Measurements from ENCODE around the gene SEC14L3. TPM values are rescaled to one million over a fixed set of nuclear protein-coding genes. Genes with fewer than 3 reads are reported as not detected.
A peak's percentile ranks its signal among the peaks of the same experiment; 100 is the strongest.
"Not testable (repeated sequence)": the region's sequence is repeated elsewhere in the genome, so short reads cannot be mapped to it uniquely, and the experiment has no call there.

The SEC14L3 gene
- total RNA-seq, 2 donors from 2014 or later, result not detected

GRCh38 chr22:30453731-30454510, 17.9 kb downstream of the SEC14L3 start:
- ATAC-seq, result no peak
- intact Hi-C loops (cut with DNase I), result no loop called here

GRCh38 chr22:30452861-30453260, 19.0 kb downstream of the SEC14L3 start:
- ATAC-seq, result no peak
- intact Hi-C loops (cut with DNase I), result no loop called here
- no peak for DNase-seq

More at GRCh38 chr22:30453731-30454510, 17.9 kb downstream of the SEC14L3 start:
- DNase-seq, result no peak

- peak in 1 of 2 donors; percentile 23 for ATAC-seq
- DNase-seq; intact Hi-C loops (cut with DNase I): not testable (repeated sequence)
Measured at GRCh38 chr22:30451488-30451887, 20.3 kb downstream of the SEC14L3 start.

GRCh38 chr22:30447656-30448055, 24.2 kb downstream of the SEC14L3 start:
- ATAC-seq (no peak), DNase-seq (no peak)
- intact Hi-C loops (cut with DNase I), result no loop called here

GRCh38 chr22:30445438-30446145, 26.2 kb downstream of the SEC14L3 start:
- intact Hi-C loops (cut with DNase I), result no loop called here
- peak in 1 of 2 donors; percentile 45 for ATAC-seq
- DNase-seq, result no peak

- intact Hi-C loops (cut with DNase I), result no loop called here
- peak; percentile 23 to 62 for ATAC-seq
- DNase-seq, result peak; percentile 41
Measured at GRCh38 chr22:30444632-30445437, 27.0 kb downstream of the SEC14L3 start.

GRCh38 chr22:30441088-30441487, 30.7 kb downstream of the SEC14L3 start:
- intact Hi-C loops (cut with DNase I), result no loop called here

GRCh38 chr22:30439836-30440235, 32.0 kb downstream of the SEC14L3 start:
- DNase-seq (no peak), ATAC-seq (no peak)
- intact Hi-C loops (cut with DNase I), result no loop called here

More at GRCh38 chr22:30441088-30441487, 30.7 kb downstream of the SEC14L3 start:
- ATAC-seq (no peak), DNase-seq (no peak)

- intact Hi-C loops (cut with DNase I), result no loop called here
- DNase-seq (no peak), ATAC-seq (no peak)
Measured at GRCh38 chr22:30439226-30439625, 32.6 kb downstream of the SEC14L3 start.

- ATAC-seq (no peak), DNase-seq (no peak)
- intact Hi-C loops (cut with DNase I), result no loop called here
Measured at GRCh38 chr22:30438559-30438958, 33.3 kb downstream of the SEC14L3 start.

- DNase-seq (no peak), ATAC-seq (no peak)
- intact Hi-C loops (cut with DNase I), result no loop called here
Measured at GRCh38 chr22:30436196-30436595, 35.6 kb downstream of the SEC14L3 start.

GRCh38 chr22:30435674-30436126, 36.1 kb downstream of the SEC14L3 start:
- intact Hi-C loops (cut with DNase I), result no loop called here
- DNase-seq (peak; percentile 40), ATAC-seq (peak; percentile 27 to 78)

- DNase-seq (no peak), ATAC-seq (no peak)
- intact Hi-C loops (cut with DNase I), result no loop called here
Measured at GRCh38 chr22:30434843-30435242, 37.0 kb downstream of the SEC14L3 start.

- ATAC-seq (no peak), DNase-seq (no peak)
- intact Hi-C loops (cut with DNase I), result no loop called here
Measured at GRCh38 chr22:30433773-30434172, 38.0 kb downstream of the SEC14L3 start.

- DNase-seq (no peak), ATAC-seq (no peak)
- intact Hi-C loops (cut with DNase I), result no loop called here
Measured at GRCh38 chr22:30433227-30433626, 38.6 kb downstream of the SEC14L3 start.

- ATAC-seq, result no peak
- DNase-seq, result no peak
- intact Hi-C loops (cut with DNase I), result no loop called here
Measured at GRCh38 chr22:30432520-30432919, 39.3 kb downstream of the SEC14L3 start.

- DNase-seq (no peak), ATAC-seq (no peak)
- intact Hi-C loops (cut with DNase I), result no loop called here
Measured at GRCh38 chr22:30432096-30432495, 39.7 kb downstream of the SEC14L3 start.

- DNase-seq (no peak), ATAC-seq (no peak)
- intact Hi-C loops (cut with DNase I), result no loop called here
Measured at GRCh38 chr22:30430933-30431332, 40.9 kb downstream of the SEC14L3 start.

GRCh38 chr22:30429887-30430286, 41.9 kb downstream of the SEC14L3 start:
- ATAC-seq (no peak), DNase-seq (no peak)
- intact Hi-C loops (cut with DNase I), result loop anchor here in 1 of 2 donors (5.0 kb wide), 1 partner anchor 38 kb away; no protein-coding TSS in a partner anchor
